Calu3 (cell line): Measurements from ENCODE around the gene ETS1. TPM values are rescaled to one million over a fixed set of nuclear protein-coding genes. Genes with fewer than 3 reads are reported as not detected.

ENCODE experiments used
- BruUV-seq: library from RNA; stranded (reverse); fragments of 400-500 nt; replicated peaks from 2 replicates; lab custom pipeline; 2021; lab: Mats Ljungman, UMichigan
- CTCF ChIA-PET: fragments of 300-600 bp; sonication (Branson Sonifier 250); formaldehyde crosslinking; loops from one replicate; lab custom pipeline; 2022; ENCODE audit warnings: antibody characterized with exemption; lab: Charles Lee
- DNase-seq: peaks from one replicate; pipeline ENCODE4 v3.0.0; 2022
- H3K27ac Mint-ChIP-seq: one replicate; pipeline ENCODE4 v1.8.0; 2022; ENCODE audit warnings: mixed read lengths; ENCODE audit not compliant: unreplicated experiment
- H3K27me3 Mint-ChIP-seq: one replicate; pipeline ENCODE4 v1.8.0; 2022; ENCODE audit warnings: mixed read lengths; ENCODE audit not compliant: unreplicated experiment
- H3K36me3 Mint-ChIP-seq: one replicate; pipeline ENCODE4 v1.8.0; 2022; ENCODE audit warnings: mild to moderate bottlenecking, moderate library complexity, mixed read lengths; ENCODE audit not compliant: insufficient read depth, unreplicated experiment
- H3K4me1 Mint-ChIP-seq: one replicate; pipeline ENCODE4 v1.8.0; 2022; ENCODE audit warnings: mild to moderate bottlenecking, low read depth, mixed read lengths; ENCODE audit not compliant: unreplicated experiment
- H3K4me3 Mint-ChIP-seq: one replicate; pipeline ENCODE4 v1.8.0; 2022; ENCODE audit warnings: mild to moderate bottlenecking, low read depth, moderate library complexity, mixed read lengths; ENCODE audit not compliant: unreplicated experiment
- H3K9me3 Mint-ChIP-seq: one replicate; pipeline ENCODE4 v1.8.0; 2022; ENCODE audit warnings: low read depth, mixed read lengths; ENCODE audit not compliant: unreplicated experiment
- intact Hi-C: fragments of 100-400 bp; cut with micrococcal nuclease; formaldehyde crosslinking; loops from one replicate; pipeline ENCODE4 v1.10.0; 2022; ENCODE audit not compliant: unreplicated experiment
- total RNA-seq: library from RNA; stranded (reverse); gene quantifications from 2 replicates; pipeline ENCODE4 v1.2.3, GENCODE V29; 2022
- TF ChIP-seq, protein P1 (sequence below): fragments of 200-600 bp; IDR thresholded peaks from one replicate; pipeline ENCODE4 v1.8.0; 2022; ENCODE audit warnings: antibody characterized with exemption; ENCODE audit not compliant: unreplicated experiment

Gene ETS1
- total RNA-seq, 1 experiment from 2014 or later: 38.4 TPM

GRCh38 chr11:128553662-128554362 lies 33.5 kb downstream of the ETS1 start:
- Mint-ChIP-seq H3K36me3 (no peaks in the 10 kb centered on the region), H3K27me3 (no peaks in the 10 kb centered on the region), H3K27ac (no peak overlapping the region), H3K4me3 (no peak overlapping the region), H3K9me3 (no peaks in the 10 kb centered on the region), H3K4me1 (peaks cover under 1% of the 10 kb centered on the region)
- TF ChIP-seq, protein P1, sequence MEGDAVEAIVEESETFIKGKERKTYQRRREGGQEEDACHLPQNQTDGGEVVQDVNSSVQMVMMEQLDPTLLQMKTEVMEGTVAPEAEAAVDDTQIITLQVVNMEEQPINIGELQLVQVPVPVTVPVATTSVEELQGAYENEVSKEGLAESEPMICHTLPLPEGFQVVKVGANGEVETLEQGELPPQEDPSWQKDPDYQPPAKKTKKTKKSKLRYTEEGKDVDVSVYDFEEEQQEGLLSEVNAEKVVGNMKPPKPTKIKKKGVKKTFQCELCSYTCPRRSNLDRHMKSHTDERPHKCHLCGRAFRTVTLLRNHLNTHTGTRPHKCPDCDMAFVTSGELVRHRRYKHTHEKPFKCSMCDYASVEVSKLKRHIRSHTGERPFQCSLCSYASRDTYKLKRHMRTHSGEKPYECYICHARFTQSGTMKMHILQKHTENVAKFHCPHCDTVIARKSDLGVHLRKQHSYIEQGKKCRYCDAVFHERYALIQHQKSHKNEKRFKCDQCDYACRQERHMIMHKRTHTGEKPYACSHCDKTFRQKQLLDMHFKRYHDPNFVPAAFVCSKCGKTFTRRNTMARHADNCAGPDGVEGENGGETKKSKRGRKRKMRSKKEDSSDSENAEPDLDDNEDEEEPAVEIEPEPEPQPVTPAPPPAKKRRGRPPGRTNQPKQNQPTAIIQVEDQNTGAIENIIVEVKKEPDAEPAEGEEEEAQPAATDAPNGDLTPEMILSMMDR: no peak
- BruUV-seq: no TSS peak
- intact Hi-C loops: no loop called here
- no peak for DNase-seq
- CTCF ChIA-PET: no interaction called here

GRCh38 chr11:128552783-128553661 lies 34.3 kb downstream of the ETS1 start:
- no TSS peak for BruUV-seq
- DNase-seq: no peak
- Mint-ChIP-seq H3K27me3 (peaks cover 5% of the 10 kb centered on the region), H3K27ac (no peak overlapping the region), H3K36me3 (peaks cover 3% of the 10 kb centered on the region), H3K9me3 (no peaks in the 10 kb centered on the region), H3K4me1 (peaks cover 8% of the 10 kb centered on the region), H3K4me3 (no peak overlapping the region)
- TF ChIP-seq, protein P1: no peak
- intact Hi-C loops: no loop called here
- CTCF ChIA-PET: no interaction called here

GRCh38 chr11:128551611-128552335 lies 35.6 kb downstream of the ETS1 start:
- H3K4me3 Mint-ChIP-seq: no peak overlapping the region
- no peak for DNase-seq
- no TSS peak for BruUV-seq
- H3K36me3 Mint-ChIP-seq: peaks cover 3% of the 10 kb centered on the region
- H3K4me1 Mint-ChIP-seq: peaks cover 14% of the 10 kb centered on the region
- TF ChIP-seq, protein P1: no peak
- CTCF ChIA-PET: no interaction called here
- peaks cover 13% of the 10 kb centered on the region for H3K27me3 Mint-ChIP-seq
- intact Hi-C loops: no loop called here
- no peak overlapping the region for H3K27ac Mint-ChIP-seq
- H3K9me3 Mint-ChIP-seq: no peaks in the 10 kb centered on the region

- Mint-ChIP-seq H3K4me1 (peaks cover 14% of the 10 kb centered on the region), H3K9me3 (no peaks in the 10 kb centered on the region), H3K4me3 (no peak overlapping the region), H3K27ac (no peak overlapping the region), H3K36me3 (peaks cover 3% of the 10 kb centered on the region), H3K27me3 (peaks cover 13% of the 10 kb centered on the region)
- no TSS peak for BruUV-seq
- no peak for DNase-seq
- intact Hi-C loops: no loop called here
- CTCF ChIA-PET: no interaction called here
- TF ChIP-seq, protein P1: no peak
These were observed 36.3 kb downstream of the ETS1 start for GRCh38 chr11:128551058-128551457.
